ACHN (cell line): ENCODE results near the gene NFXL1.
"Not testable (repeated sequence)": the region's sequence is repeated elsewhere in the genome, so short reads cannot be mapped to it uniquely, and the experiment has no call there.

Experiments
- DNase-seq: peaks from one replicate; pipeline ENCODE4 v3.0.0-alpha.2; 2015
- in situ Hi-C: cut with HindIII; loops from 2 replicates; pipeline ENCODE4 v1.10.0; 2017; ENCODE audit warnings: low sequenced_read_pairs, low pct_ligation_motif_present, low pct_unique_long_range_greater_than_20kb

NFXL1 gene

DNA sequence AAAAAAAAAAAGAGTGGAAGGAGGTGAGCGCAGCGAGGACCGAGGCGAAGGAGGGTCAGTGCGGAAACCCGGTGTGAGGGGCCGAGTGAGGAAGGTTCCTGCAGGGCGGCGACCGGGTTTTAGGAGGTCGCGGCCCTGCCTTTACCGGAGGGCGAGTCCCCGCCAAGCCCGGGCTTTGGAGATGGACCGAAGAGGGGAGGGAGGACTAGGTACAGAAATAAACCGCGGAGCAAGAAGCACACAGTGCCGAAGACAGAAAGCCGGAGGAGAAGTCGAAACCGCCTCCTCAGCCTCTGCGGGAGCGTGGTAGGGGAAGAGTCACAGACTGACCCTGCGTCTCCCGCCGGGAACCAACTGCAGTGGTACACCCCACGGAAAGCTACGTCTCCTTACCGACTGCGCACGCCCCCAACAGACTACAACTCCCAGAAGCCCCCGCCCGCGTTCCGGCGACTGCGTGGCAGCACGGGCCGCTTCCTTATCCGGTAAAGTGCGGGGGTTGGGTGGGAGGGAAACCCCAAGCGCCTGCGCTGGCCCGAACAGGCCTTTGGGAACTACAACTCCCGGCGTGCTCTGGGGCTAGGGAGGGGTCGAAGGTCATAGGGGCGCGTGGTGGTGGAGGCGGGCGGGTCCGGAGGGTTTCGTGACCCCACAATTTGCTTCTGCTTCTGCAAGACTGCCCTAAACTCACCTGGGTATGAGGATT is at the start of gene NFXL1:
Gene NFXL1, minus strand, starts transcription at position 364 of the 706 bp plus-strand sequence. CDS start 380 bp downstream, outside the sequence.
- in situ Hi-C loops = no loop called here

GRCh38 chr4:47954677-47955076 is 40.3 kb upstream of the NFXL1 start:
- in situ Hi-C loops = no loop called here
- no peak for DNase-seq

More for the DNA sequence above, at the start of gene NFXL1:
- peak; percentile 93 for DNase-seq

- no peak for DNase-seq
- in situ Hi-C loops = no loop called here
Measured at GRCh38 chr4:47954245-47954644, 39.9 kb upstream of the NFXL1 start.

GRCh38 chr4:47945930-47946726 is 31.7 kb upstream of the NFXL1 start:
- no peak for DNase-seq
- in situ Hi-C loops = no loop called here

- DNase-seq = no peak
- in situ Hi-C loops = no loop called here
Measured at GRCh38 chr4:47942081-47942819, 27.9 kb upstream of the NFXL1 start.

DNA sequence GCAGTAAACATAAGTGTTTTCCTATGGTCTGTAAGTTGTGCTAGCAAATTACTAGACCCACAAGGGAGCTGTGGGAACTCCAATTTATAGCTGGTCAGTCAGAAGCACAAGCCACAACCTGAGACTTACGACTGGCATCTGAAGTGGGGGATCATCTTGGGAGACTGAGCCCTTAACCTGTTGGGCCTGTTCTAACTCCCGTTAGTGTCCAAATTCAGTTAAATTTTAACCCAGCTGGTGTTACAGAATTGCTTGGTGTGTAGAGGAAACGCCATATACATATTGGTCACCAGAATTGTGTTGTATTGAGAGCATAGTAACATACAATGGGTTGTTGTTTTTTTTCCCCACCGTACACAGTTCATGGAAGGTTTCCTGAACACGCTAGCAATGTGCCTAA is 25.1 kb upstream of the NFXL1 start:
- in situ Hi-C loops = no loop called here
- no peak for DNase-seq

- no peak for DNase-seq
- in situ Hi-C loops = no loop called here
Measured at GRCh38 chr4:47936336-47936735, 22.0 kb upstream of the NFXL1 start.

- peak; percentile 49 for DNase-seq
- in situ Hi-C loops = no loop called here
Measured at GRCh38 chr4:47933840-47934239, 19.5 kb upstream of the NFXL1 start.

DNA sequence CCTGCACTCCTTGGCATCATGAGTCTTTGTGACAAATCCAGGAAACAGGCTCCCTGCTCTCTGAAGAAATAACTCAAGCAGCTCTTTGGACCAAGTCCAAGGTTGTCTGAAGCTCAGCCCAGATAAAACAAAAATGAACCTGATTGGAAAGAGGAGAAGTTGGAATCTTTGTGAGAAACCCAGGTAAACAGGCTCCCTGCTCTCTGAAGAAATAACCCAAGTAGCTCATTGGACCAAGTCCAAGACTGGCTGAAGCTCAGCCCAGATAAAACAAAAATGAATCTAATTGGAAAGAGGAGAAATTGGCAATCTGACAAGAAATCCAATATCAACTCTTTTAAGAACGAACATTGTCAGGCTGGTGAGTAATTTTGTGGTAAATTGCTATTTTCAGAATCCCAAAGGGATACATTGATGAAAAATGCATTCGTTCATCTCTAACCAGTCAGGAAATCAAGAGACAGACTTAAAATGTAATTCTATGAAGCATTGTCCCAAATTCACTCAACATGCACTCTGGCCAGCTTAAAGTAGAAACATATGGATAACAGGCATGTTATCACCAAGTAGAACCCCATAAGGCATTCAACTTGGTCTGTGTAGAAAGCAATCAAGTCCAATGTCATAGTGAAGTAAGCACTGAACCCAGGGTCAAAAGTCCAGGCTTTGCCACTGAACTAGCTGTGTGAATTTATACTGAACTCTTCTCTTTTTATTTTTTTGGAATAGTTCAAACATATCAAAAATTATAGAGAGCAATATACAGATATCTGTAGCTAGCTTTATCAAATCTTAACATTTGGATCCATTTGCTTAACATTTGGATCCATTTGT is 16.8 kb upstream of the NFXL1 start:
- no peak for DNase-seq
- in situ Hi-C loops = no loop called here

GRCh38 chr4:47929682-47930201 is 15.4 kb upstream of the NFXL1 start:
- DNase-seq = no peak
- in situ Hi-C loops = no loop called here

DNA sequence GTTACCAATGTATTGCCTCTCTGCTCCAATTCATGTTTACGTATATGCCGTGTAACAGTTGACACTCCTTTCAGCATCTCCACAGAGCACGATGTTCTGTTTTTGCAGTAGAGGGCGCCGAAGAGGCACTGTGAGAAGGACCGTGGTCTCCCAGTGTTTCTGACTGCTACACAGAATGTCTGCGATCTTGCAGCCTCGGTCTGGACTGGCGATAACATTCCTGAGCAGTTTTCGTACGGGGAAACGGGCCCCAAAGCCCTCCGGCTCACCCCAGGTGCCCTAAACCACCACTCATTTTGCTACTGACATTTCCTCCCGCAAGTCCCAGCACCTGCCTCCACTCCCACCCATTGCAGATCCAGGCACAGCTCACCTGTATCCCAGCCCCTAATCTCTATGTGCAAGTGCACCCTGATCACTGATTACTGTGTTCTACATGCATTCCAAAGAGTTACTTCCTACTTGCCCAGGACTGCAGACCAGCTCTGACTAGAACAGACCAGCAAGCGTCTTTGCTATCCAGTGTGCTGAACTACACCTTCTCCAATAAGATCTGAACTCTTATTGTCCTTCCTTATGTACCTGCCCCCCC is 12.4 kb upstream of the NFXL1 start:
- in situ Hi-C loops = no loop called here

DNA sequence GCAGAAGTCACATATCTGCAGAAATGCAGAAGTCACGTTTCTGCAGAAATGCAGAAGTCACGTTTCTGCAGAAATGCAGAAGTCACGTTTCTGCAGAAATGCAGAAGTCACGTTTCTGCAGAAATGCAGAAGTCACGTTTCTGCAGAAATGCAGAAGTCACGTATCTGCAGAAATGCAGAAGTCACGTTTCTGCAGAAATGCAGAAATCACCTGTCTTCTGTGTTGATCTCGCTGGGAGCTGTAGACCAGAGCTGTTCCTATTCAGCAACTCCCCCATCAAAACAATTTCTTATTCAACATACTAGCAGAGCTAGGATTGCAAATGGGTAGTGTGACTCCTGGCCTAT is 8.9 kb upstream of the NFXL1 start:
- in situ Hi-C loops, DNase-seq: not testable (repeated sequence)

More for the DNA sequence above, 12.4 kb upstream of the NFXL1 start:
- peak; percentile 53 for DNase-seq

- in situ Hi-C loops = not testable (repeated sequence)
Measured at GRCh38 chr4:47922436-47923260, 8.3 kb upstream of the NFXL1 start.

GRCh38 chr4:47917163-47917562 is 2.8 kb upstream of the NFXL1 start:
- DNase-seq, in situ Hi-C loops: not testable (repeated sequence)

More at GRCh38 chr4:47922436-47923260, 8.3 kb upstream of the NFXL1 start:
- not testable (repeated sequence) for DNase-seq

DNA sequence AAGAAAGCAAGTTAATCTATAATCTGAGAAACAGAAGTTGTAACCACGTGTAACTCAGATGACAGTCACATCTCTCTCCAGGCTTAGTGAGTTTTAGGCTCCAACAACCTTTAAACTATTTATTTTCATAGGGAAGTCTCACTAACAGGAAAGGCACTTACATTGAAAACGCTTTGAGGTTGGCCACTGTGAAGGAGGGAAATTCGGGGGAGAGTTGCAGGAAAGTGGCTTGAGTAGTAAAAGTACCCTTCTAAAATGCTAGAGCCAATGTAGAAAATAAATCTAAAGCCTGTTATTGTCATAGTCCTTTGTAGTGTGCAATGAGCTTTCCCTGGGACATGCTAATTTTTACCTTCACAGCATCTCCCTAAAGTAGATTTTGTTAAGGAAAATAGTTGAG is 995 bp upstream of the NFXL1 start:
- in situ Hi-C loops = no loop called here
- DNase-seq = no peak

GRCh38 chr4:47914926-47915237 is 499 bp upstream of the NFXL1 start:
- in situ Hi-C loops = no loop called here
- DNase-seq = no peak

- peak; percentile 16 for DNase-seq
- in situ Hi-C loops = no loop called here
Measured at GRCh38 chr4:47913861-47914219, 543 bp downstream of the NFXL1 start.
